ENCODE data around the gene COMMD2.

Gene COMMD2

GRCh38 chr3:149705416-149705815, 46.9 kb downstream of the COMMD2 start:
- DNase-seq (ENCODE audit: low read depth in 4 of 4, low spot score in 1 of 4), result no peak

GRCh38 chr3:149703466-149703865, 48.8 kb downstream of the COMMD2 start:
- DNase-seq (ENCODE audit: low read depth in 4 of 4, low spot score in 1 of 4), result no peak

- no peak for DNase-seq (ENCODE audit: low read depth in 4 of 4, low spot score in 1 of 4)
These were observed 49.4 kb downstream of the COMMD2 start for GRCh38 chr3:149702691-149703441.

- DNase-seq (ENCODE audit: low read depth in 4 of 4, low spot score in 1 of 4), result no peak
These were observed 50.3 kb downstream of the COMMD2 start for GRCh38 chr3:149701977-149702350.

- no peak for DNase-seq (ENCODE audit: low read depth in 4 of 4, low spot score in 1 of 4)
These were observed 50.9 kb downstream of the COMMD2 start for GRCh38 chr3:149701206-149701976.
